Stimulated activated CD4-positive, alpha-beta T cell treated with anti-CD3 and anti-CD28 coated beads, Interleukin-1b, Interleukin-23, amount 100 ng/mL, for 1 hour (primary cell): ENCODE measurements around the gene DPP7.

Experiments used
- DNase-seq, 2 donors: peaks; one replicate each; pipeline ENCODE4 v3.0.0-alpha.2; 2020; ENCODE audit warnings: low read depth in 2 of 2

DPP7 gene

GRCh38 chr9:137111788-137112563, 2.6 kb downstream of the DPP7 start:
- no peak for DNase-seq

- DNase-seq: no peak
These were observed 3.4 kb downstream of the DPP7 start for GRCh38 chr9:137110911-137111787.

GRCh38 chr9:137110147-137110910, 4.2 kb downstream of the DPP7 start:
- DNase-seq: no peak

GRCh38 chr9:137109250-137110146, 5.0 kb downstream of the DPP7 start:
- DNase-seq: no peak

- no peak for DNase-seq
These were observed 5.8 kb downstream of the DPP7 start for GRCh38 chr9:137108608-137109249.

- DNase-seq: no peak
These were observed 6.6 kb downstream of the DPP7 start for GRCh38 chr9:137107982-137108381.

GRCh38 chr9:137107312-137107921, 7.1 kb downstream of the DPP7 start:
- no peak for DNase-seq

GRCh38 chr9:137106662-137107250, 7.8 kb downstream of the DPP7 start:
- DNase-seq: no peak

GRCh38 chr9:137105814-137106661, 8.5 kb downstream of the DPP7 start:
- DNase-seq: no peak

GRCh38 chr9:137103206-137103999, 11.1 kb downstream of the DPP7 start:
- no peak for DNase-seq

- DNase-seq: no peak
These were observed 15.3 kb downstream of the DPP7 start for GRCh38 chr9:137099231-137099630.

- no peak for DNase-seq
These were observed 16.6 kb downstream of the DPP7 start for GRCh38 chr9:137097761-137098462.

- no peak for DNase-seq
These were observed 17.6 kb downstream of the DPP7 start for GRCh38 chr9:137096785-137097546.

GRCh38 chr9:137095664-137096517, 18.6 kb downstream of the DPP7 start:
- peak; percentile 61 to 68 for DNase-seq

GRCh38 chr9:137089232-137089947, 25.1 kb downstream of the DPP7 start:
- no peak for DNase-seq
